Raji (cell line): ENCODE results near the gene SYNDIG1.

Source experiments
- POLR2A ChIP-seq: IDR thresholded peaks from 2 replicates; pipeline ENCODE4 v1.6.1; 2011; ENCODE audit warnings: low read depth, low read length, control low read depth; ENCODE audit not compliant: insufficient read depth

Gene SYNDIG1

DNA sequence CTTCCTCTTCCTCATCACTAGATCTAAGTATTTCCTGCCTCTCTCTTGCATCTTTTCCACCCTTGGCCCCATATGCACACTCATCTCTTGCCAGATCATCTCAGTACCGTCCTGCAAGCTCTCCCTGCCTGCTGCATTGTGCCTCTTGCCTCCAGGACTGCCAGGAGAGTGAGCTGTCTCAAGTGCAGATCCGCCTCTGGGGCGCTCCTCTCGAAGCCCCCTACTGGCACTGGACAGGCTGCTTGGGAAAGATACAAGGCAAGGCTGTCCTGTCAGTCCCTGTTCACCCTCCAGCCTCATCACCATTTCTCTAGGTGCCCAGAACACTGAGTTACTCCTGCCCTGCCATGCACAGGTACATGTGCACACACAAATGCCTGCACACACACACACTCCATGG is 10.2 kb downstream of the SYNDIG1 start:
- TF ChIP-seq POLR2A, result no peak

DNA sequence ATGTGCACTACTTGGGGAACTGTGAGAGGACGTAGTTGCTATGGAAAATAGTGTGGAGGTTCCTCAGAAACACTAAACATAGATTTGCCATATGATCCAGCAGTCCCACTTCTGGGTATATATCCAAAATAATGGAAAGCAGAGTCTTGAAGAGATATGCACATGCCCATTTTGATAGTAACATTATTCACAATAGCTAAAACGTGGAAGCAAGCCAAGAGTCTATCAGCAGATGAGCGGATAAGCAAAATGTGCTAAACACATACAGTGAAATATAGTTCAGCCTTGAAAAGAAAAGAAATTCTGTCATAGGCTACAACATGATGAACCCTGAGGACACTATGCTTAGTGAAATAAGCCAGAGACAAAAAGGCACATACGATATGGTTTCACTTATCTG is 11.1 kb downstream of the SYNDIG1 start:
- no peak for TF ChIP-seq POLR2A

DNA sequence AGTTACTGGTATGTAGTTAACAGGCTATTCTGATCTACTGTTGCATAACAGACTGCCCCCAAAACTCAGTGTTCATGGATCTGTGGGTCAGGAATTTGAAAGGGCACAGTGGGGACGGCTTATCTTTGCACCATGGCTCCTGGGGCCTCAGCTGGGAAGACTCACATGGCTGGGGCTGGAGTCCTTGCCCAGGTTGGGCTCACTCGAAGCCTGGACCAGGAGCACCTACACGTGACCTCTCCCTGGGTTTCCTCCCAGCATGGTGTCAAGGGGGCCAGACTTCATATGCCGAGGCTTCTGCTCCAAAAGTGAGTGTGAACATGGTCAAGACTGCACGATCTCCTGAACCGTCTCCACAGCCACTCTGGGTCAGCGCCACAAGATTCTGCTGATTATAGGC is 11.7 kb downstream of the SYNDIG1 start:
- no peak for TF ChIP-seq POLR2A

DNA sequence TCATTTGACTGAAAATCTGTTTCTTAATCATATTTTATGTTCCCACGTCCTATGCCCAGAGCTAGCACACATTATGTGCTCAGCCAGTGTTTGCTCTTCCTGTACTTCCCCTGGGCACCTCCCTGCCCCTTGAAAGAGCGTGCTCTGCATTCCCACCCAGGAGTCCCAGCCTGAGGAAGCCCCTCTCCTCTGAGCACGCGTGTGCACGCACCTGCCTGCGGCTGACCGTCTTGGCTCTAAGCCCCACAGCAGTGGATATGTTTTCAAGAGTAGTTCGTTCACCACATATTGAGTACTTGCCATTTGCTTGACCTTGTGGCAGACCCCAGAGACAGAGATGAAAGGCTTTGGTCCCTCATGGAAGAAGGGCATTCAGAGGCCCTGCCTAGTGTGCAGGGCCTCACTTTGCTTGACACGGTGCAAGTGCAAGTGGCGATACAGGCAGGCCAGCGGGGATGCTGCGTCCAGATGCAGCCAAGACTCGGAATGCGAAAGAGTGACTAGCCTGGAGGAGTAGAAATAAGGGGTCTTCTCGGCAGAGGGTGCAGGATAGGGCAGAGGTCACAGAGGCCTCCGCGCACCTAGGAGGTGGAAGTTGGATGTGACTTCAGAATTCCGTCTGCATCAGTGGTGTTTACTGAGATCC is 14.1 kb downstream of the SYNDIG1 start:
- no peak for TF ChIP-seq POLR2A

DNA sequence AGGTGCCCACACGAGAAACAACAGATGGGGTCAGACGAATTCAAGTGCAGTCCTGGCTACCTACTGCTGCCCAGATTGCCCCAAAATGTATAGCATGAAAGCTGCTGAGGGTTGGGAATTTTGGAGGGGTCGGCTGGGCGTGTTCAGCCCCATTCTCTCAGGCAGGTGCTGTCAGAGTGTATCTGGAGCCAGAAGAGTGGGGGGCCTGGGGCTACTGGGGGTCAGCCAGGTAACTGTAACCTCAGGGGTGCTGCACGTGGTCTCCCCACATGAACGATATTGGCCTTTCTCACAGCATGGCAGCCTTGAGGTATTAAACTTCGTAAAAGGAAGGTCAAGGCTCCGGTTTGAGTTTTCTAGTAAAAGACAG is 14.6 kb downstream of the SYNDIG1 start:
- no peak for TF ChIP-seq POLR2A

DNA sequence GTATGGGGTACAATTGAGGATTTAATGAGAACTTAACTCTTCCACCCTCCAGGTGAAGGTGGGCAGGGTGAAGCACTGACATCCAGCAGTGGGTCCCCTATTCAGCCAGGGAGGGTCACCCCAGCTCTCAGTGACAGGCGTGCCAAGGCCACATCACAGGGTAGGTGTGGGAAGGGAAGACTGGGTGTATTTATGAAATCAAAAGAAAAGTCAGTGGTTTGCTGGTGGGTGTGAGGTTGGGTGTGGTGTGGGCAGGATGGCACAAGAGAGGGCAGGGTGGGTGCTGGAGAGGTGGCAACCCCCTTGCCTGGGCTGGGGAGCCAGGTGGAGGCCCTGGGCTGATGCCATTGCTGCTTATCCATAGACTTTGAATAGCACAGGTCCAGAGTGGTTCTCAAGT is 16.6 kb downstream of the SYNDIG1 start:
- no peak for TF ChIP-seq POLR2A

DNA sequence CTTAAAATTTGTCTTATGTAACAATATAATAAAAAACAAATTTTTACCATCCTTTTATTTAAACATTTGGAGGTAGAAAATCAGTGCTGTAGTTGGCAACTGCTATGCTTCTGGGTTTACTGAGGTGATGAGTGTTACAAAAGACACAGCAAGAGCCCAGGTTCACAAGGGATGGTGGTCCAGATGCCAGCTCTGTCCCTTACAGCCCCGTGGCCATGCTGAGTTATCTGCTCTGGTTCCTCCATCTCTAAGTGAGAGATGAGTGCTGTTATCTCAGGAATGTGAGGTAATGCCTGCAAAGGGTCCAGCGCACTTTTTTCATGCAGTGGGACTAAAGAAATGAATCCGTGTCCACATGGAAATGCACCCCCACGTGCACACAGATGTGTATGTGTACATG is 17.8 kb downstream of the SYNDIG1 start:
- no peak for TF ChIP-seq POLR2A

DNA sequence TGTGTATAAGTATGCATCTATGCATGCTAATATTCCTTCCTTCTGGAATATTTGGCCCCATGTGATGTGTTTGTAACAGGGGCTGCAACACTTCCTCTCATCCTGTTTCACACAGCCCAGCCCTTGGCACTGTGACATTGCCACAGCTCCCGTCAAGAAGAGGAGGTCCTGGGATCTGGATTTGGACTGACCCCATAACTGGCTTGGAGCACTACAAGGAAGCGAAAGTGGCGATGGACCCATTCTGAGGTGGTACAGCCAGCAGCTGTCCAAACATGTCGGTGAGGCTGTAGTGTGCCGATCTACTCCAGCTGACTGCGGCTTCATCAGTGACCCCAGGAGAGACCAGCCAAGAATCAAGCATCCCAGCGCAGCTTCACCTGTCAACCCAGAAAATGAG is 18.2 kb downstream of the SYNDIG1 start:
- TF ChIP-seq POLR2A, result no peak

DNA sequence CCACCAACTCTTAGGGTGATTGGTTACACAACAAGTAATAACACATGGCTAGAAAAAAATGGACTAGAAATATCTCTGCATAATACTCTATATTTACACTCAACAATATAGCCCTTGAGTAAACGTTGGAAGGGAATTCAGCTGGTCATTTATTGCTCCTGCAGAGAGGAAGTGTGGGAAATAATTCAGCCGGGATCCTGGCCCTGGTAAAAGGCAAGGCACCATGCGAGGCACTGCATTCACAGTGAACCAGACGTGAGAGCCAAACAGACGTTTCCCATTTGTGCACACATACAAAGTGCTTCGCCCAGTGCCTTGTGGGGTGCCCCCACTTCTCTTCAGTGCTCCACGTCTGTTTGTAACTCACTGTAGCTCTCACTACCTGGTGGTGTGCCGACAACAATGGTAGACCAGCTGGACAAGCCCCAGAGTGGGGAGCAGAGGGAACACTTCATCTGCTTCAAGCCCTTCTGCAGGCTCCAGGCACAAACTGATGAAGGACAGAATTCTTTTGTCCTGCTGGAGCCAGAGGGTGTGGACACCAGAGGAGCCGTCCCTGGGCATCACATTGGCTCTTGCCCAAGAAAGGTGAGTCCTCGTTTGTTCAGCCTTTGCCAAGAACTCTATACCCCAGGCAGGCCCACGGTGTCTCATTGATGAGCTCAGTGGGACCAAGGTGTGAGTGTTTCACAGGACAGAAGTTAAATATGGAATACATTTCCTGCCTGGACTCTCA is 18.8 kb downstream of the SYNDIG1 start:
- no peak for TF ChIP-seq POLR2A

DNA sequence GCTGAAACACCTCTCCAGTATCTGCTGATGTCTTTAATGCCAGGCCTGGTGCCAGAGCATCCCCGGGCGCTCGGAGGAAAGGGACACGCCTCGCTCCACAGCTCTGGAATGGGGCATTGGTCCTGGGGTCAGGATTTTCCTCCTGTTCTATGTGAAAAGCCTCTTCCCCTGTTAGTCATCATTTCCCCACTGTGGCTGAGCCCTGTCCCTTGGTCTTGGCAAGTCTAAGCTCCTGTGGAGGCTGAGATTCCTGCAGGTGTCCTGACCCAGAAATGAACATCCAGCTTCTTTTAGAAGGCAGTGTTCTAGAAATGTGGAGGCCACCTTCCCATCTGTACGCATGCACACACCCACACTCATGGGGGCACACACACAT is 19.4 kb downstream of the SYNDIG1 start:
- no peak for TF ChIP-seq POLR2A

DNA sequence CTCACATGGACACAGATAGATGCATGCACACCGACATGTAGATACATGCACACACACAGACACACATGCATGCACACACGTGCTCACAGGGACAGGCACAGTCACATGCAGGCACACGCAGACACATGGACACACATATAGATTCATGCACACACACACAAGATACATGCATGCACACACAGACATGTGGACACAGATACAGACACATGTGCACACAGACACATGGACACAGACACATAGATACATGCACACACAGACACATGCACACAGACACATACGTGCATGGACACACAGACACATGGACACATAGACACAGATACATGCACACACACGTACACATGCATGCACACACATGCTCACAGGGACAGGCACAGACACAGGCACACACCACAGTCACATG is 19.8 kb downstream of the SYNDIG1 start:
- no peak for TF ChIP-seq POLR2A

DNA sequence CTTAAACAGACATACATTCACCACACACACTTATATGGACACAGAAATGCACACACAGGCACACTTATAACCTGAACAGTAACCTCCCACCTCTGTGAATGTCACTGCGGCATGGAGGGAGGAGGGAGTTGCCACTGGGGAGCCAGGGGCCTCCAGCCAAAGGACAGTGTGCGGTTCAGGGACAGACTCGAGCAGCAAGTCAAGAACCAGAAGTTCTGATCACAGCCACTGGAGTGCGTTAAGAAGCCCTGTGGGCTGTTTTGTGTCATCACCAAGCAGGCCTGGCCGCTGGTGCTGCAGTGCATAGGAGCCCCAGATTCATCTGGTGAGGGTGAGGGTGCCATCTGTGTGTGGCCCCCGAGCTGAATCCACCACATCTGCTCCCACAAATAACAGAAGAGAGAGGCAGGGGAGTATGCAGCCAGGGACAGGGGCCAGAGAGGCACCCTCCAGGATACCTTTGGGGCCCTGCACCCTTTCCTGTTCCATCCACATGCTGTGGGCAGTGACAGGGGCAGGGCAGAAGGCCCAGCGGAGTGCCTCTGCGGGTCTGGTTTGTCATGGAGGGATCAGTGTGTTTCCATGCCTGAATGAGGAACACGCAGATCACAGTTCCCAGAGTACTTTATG is 20.3 kb downstream of the SYNDIG1 start:
- TF ChIP-seq POLR2A, result no peak

DNA sequence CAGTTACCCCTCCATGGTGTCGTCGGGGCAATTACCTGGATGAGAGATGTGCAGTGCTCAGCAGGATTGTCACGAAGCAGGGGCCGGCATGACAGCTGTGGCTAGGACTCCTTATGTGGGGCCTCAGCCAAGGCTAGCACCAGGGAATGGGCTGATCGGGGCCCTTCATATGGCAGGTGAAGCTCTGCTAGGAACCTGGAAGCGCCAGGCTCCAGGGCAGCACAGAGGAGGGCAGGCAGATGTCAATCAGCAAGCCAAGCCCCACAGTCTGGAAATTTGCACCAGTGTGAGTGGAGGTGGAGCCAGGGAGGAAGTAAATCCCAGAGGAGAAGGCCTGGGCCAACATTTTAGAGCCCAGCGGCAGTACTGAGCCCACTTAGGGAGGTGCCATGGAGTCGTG is 21.2 kb downstream of the SYNDIG1 start:
- no peak for TF ChIP-seq POLR2A

DNA sequence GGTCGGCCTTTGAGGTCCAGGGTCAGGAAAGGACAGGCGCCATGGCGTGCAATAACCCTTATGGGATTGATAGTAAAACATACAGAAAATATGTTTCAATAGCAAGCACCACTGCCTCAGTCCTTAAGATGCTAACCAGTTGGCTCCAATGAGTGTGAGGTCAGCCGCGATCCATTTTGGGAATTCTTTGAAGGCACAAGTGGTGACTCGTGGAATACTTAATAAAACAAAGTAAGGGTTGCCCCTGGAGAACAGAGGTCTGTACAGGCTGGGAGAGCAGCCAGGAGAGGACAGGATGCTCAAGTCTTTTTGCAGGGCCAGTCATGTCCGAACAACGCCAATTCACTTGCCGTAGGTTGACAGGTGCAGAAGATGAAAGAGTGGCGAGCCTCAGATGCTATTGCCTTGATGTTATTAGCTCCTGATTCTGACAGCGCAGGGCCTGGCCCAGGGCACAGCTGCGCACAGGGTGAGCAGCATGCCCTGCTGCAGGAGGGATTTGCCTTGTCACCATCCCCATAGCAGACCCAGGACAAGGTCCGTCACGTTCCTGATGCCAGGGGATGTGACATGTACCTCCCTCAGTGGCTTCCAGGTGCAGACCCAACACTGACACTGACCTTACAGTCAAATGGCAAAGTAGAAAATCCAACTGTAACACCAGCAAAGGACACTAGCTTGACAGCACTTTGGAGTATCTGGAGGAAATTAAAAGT is 21.8 kb downstream of the SYNDIG1 start:
- no peak for TF ChIP-seq POLR2A

DNA sequence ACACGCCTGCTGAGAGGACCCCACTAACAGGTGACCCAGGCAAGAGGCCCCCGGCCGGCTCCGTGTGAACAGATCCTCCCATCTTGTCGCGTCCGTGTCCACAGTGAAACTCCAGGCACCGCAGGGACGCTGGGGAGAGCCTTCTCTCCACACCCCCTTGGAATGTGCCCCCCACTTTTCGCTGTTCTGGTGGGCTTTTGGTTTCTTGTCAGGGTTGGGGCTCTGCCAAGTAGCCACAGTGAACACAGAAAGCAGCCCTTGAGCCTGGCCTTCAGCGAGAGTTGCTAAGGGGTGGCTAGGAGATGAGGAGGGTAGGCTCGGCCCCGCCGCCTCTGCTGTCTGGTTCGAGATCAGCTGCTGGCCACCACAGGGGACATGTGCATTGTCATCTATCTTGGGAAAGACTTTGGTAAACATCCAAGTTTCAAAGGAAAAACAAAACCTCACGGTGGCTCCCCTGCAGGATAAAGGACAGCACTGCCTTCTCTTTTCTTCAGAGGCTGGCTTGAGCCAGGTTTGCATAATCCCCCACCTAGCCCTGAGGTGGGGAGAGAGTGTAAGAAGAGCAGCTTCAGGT is 22.7 kb downstream of the SYNDIG1 start:
- TF ChIP-seq POLR2A, result no peak
